BJ (cell line): ENCODE results near the gene SFXN5. TPM values are rescaled to one million over a fixed set of nuclear protein-coding genes. Genes with fewer than 3 reads are reported as not detected.

Experiments
- CTCF ChIA-PET: fragments of 350-600 bp; formaldehyde crosslinking; extraction: SDS; loops from one replicate; lab custom pipeline; 2021; ENCODE audit warnings: antibody characterized with exemption, inconsistent platforms; lab: Yijun Ruan, JAX
- POLR2A ChIA-PET: fragments of 300-600 bp; sonication (Branson Sonifier 250); formaldehyde crosslinking; extraction: SDS; loops from one replicate; lab custom pipeline; 2021; ENCODE audit warnings: antibody characterized with exemption; lab: Charles Lee
- DNase-seq: peaks from one replicate; pipeline ENCODE4 v3.0.0-alpha.2; 2011; ENCODE audit warnings: low read depth
- H3K27me3 ChIP-seq: 2 replicates; pipeline ENCODE4 v1.6.0; 2011; ENCODE audit warnings: low read length; ENCODE audit not compliant: control insufficient read depth, insufficient read depth
- H3K36me3 ChIP-seq: 2 replicates; pipeline ENCODE4 v1.5.1; 2011; ENCODE audit warnings: low read length; ENCODE audit not compliant: control insufficient read depth, insufficient read depth
- H3K4me3 ChIP-seq: 2 replicates; pipeline ENCODE4 v1.5.1; 2011; ENCODE audit warnings: low read depth, mild to moderate bottlenecking, control low read depth, low read length
- CTCF ChIP-seq: IDR thresholded peaks from 2 replicates; pipeline ENCODE4 v1.5.1; 2011; ENCODE audit warnings: low read depth, mild to moderate bottlenecking, control low read depth, inconsistent platforms, low read length, moderate library complexity; ENCODE audit not compliant: insufficient read depth
- polyA plus RNA-seq: library from polyadenylated mRNA; depleted of rRNA; stranded (reverse); fragments of >200 nt; gene quantifications from 2 replicates; pipeline ENCODE4 v1.2.3, GENCODE V29; 2011

SFXN5 gene
- polyA plus RNA-seq, 1 experiment, result 11.5 TPM

GRCh38 chr2:72926811-72927465, 144.6 kb downstream of the SFXN5 start:
- DNase-seq, result no peak

GRCh38 chr2:72926368-72926767, 145.1 kb downstream of the SFXN5 start:
- H3K27me3 ChIP-seq, result peaks cover 72% of the 10 kb centered on the region
- no peak for TF ChIP-seq CTCF
- CTCF ChIA-PET, result interaction anchor here (0.7 to 4.4 kb wide), 8 partner anchors 9 to 251 kb away, joined by 3 to 18 read pairs (median 4); partner anchors contain the start of gene EMX1
- DNase-seq, result no peak
- H3K36me3 ChIP-seq, result no peaks in the 10 kb centered on the region
- POLR2A ChIA-PET, result no interaction called here
- H3K4me3 ChIP-seq, result no peak overlapping the region

More at GRCh38 chr2:72926811-72927465, 144.6 kb downstream of the SFXN5 start:
- peaks cover 69% of the 10 kb centered on the region for H3K27me3 ChIP-seq
- TF ChIP-seq CTCF, result no peak
- POLR2A ChIA-PET, result no interaction called here
- CTCF ChIA-PET, result interaction anchor here (0.8 to 4.4 kb wide), 8 partner anchors 10 to 250 kb away, joined by 3 to 18 read pairs (median 4); partner anchors contain the start of gene EMX1
- H3K4me3 ChIP-seq, result no peak overlapping the region
- H3K36me3 ChIP-seq, result no peaks in the 10 kb centered on the region

- no peak for TF ChIP-seq CTCF
- DNase-seq, result no peak
- Histone ChIP-seq H3K27me3 (peaks cover 81% of the 10 kb centered on the region), H3K4me3 (no peak overlapping the region), H3K36me3 (no peaks in the 10 kb centered on the region)
- CTCF ChIA-PET, result interaction anchor here (0.7 to 4.4 kb wide), 7 partner anchors 8 to 252 kb away, joined by 3 to 18 read pairs (median 3); partner anchors contain the start of gene EMX1
- POLR2A ChIA-PET, result no interaction called here
These were observed 146.1 kb downstream of the SFXN5 start for GRCh38 chr2:72925328-72925943.

- DNase-seq, result no peak
- TF ChIP-seq CTCF, result no peak
- no peaks in the 10 kb centered on the region for H3K36me3 ChIP-seq
- peaks cover 83% of the 10 kb centered on the region for H3K27me3 ChIP-seq
- ChIA-PET CTCF (interaction anchor here (0.9 to 1.4 kb wide), 3 partner anchors 30 to 252 kb away, joined by 3 read pairs; no protein-coding TSS in a partner anchor), POLR2A (no interaction called here)
- H3K4me3 ChIP-seq, result no peak overlapping the region
These were observed 146.9 kb downstream of the SFXN5 start for GRCh38 chr2:72924353-72925240.
